T-helper 1 cell treated with Interleukin-12 subunit alpha and Interleukin-12 subunit beta and Interleukin-4 antibody, amounts not matched to agents 30 ng/mL and 1 ng/mL, for 36 hours (primary cell): Measurements from ENCODE around the gene CFDP1. TPM values are rescaled to one million over a fixed set of nuclear protein-coding genes. Genes with fewer than 3 reads are reported as not detected.
"Not testable (repeated sequence)": the region's sequence is repeated elsewhere in the genome, so short reads cannot be mapped to it uniquely, and the experiment has no call there.

Experiments used
- intact Hi-C: fragments of 100-400 bp; cut with micrococcal nuclease; formaldehyde crosslinking; loops from one replicate; pipeline ENCODE4 v1.15.1; 2024
- total RNA-seq: library from RNA; stranded (reverse); gene quantifications from 2 replicates; pipeline ENCODE4 v1.2.3, GENCODE V29; 2022

Gene CFDP1
- total RNA-seq, 1 donor from 2014 or later: 31.8 TPM

- intact Hi-C loops: no loop called here
Observed at GRCh38 chr16:75459691-75460090, 26.4 kb upstream of the CFDP1 start.

GRCh38 chr16:75458439-75458838 is 25.1 kb upstream of the CFDP1 start:
- intact Hi-C loops: no loop called here

GRCh38 chr16:75458029-75458428 is 24.7 kb upstream of the CFDP1 start:
- intact Hi-C loops: no loop called here

- intact Hi-C loops: no loop called here
Observed at GRCh38 chr16:75457485-75458021, 24.2 kb upstream of the CFDP1 start.

DNA sequence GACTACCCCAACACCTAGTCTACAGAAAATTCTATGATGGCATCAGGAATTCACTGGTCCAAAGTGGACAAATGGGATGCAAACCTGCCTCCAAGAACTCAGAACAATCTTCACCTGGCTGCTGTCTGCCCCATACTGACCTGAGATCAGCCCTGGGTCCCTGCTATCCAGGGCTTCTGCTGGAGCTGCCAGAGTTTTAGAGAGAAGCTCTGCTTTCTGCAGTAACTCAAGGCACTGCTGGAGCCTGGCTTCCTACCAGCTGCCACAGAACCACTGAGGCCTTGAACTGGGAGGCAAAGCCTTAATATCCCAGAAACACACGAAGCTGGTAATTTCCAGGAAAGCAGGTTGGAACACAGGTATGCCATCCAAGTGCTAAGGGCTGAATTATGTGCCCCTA is 23.7 kb upstream of the CFDP1 start:
- intact Hi-C loops: no loop called here

- intact Hi-C loops: not testable (repeated sequence)
Observed at GRCh38 chr16:75456486-75456885, 23.2 kb upstream of the CFDP1 start.

GRCh38 chr16:75455677-75456076 is 22.4 kb upstream of the CFDP1 start:
- intact Hi-C loops: no loop called here

GRCh38 chr16:75452464-75453190 is 19.3 kb upstream of the CFDP1 start:
- intact Hi-C loops: no loop called here

DNA sequence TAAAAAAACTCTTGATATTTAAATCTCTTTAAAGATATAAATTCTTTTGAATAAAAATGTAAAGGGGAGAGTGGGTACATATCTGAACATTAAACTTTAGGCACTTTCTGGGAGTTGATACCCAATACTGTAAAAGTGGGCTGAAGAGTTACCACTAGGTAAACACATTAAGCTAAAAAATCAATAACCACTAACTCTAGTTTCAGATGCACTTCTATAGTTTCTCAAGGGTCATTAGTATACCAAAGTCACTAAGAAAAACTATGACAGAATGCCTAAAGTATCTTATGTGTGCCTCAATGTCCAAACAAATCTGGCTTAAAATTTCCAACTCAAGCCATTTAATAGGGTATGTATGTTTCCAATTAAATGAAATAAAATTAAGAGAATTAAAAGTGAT is 13.1 kb upstream of the CFDP1 start:
- intact Hi-C loops: loop anchor here (2.0 kb wide), 1 partner anchor 16 kb away; no protein-coding TSS in a partner anchor

- intact Hi-C loops: no loop called here
Observed at GRCh38 chr16:75445298-75445697, 12.0 kb upstream of the CFDP1 start.

DNA sequence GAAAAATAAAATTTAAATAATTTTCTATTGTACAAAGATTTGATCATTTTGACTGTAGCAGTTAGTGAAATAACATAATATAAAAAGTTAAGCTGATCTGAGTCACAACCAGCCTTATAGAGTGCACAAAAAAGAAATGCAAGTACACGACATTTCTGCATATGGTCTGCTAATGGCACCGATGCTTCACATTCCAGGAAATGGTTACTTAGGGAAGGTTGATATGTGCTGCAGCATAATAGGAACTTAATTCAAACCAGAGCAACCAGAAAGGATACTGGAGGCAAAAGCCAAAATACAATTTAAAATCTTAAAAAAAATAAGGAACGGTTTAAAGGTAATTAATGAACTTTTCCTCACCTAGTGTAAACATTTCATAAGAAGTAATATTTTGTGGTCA is 10.0 kb upstream of the CFDP1 start:
- intact Hi-C loops: no loop called here

DNA sequence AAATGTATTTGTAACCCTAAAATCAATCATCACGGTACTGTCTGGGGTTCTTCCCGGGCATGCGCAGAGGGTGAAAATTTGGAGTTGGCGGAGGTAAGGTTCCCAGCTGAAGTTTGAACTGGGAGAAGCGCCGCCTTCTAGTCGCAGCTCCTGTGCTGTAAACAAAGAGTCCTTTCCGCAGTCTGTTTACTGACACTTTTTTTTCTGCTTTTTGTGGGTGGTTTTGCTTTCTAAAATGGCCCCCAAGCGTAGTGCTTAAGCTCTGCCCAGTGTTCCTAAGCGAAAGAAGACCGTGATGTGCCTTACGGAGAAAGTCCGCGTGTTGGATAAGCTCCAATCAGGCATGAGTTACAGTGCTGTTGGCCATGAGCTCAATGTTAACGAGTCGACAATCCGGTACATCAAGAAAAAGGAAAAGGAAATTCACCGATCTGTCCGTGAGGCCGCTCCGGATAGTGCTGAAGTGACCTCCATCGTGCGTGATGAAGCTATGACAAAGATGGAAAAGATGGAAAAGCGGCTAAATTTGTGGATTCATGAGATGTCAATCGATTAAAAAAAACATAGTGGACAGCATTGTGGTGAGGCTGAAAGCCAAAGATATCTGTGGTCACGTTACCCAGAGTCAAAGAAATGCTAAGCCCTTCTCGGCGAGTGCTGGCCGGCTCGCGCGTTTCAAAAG is 570 bp upstream of the CFDP1 start:
- intact Hi-C loops: loop anchor here (1.0 to 5.0 kb wide), 14 partner anchors 30 to 1756 kb away; partner anchors contain the start of genes ADAT1, GABARAPL2, GLG1 and KARS1

GRCh38 chr16:75429621-75430403 is 3.5 kb downstream of the CFDP1 start:
- intact Hi-C loops: loop anchor here (5.0 kb wide), 1 partner anchor 1133 kb away; the partner anchor contains the start of gene PSMD7

GRCh38 chr16:75426524-75426923 is 6.8 kb downstream of the CFDP1 start:
- intact Hi-C loops: not testable (repeated sequence)

- intact Hi-C loops: not testable (repeated sequence)
Observed at GRCh38 chr16:75424105-75424762, 9.1 kb downstream of the CFDP1 start.

DNA sequence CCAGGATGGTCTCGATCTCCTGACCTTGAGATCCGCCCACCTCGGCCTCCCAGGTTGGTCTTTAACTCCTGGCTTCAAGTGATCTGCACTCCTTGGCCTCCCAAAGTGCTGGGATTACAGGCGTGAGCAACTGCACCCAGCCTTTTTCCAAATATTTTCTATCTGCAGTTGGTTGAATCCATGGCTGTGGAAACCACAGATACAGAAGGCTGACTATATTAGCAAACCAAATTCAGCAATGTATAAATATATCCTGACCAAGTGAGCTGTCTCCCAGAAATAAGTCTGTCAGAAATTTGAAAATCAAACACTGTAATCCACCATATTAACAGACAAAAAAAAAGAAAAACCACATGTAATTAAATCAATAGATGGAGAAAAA is 9.6 kb downstream of the CFDP1 start:
- intact Hi-C loops: no loop called here

GRCh38 chr16:75421820-75422126 is 11.5 kb downstream of the CFDP1 start:
- intact Hi-C loops: no loop called here

GRCh38 chr16:75420987-75421819 is 12.1 kb downstream of the CFDP1 start:
- intact Hi-C loops: no loop called here

GRCh38 chr16:75416904-75417565 is 16.3 kb downstream of the CFDP1 start:
- intact Hi-C loops: no loop called here
